GM19463 (cell line): ENCODE data around the gene GIPC1.
"Not testable (repeated sequence)": the region's sequence is repeated elsewhere in the genome, so short reads cannot be mapped to it uniquely, and the experiment has no call there.

Source experiments
- ATAC-seq: cut with Tn5 transposase; IDR thresholded peaks from one replicate; pipeline ENCODE4 v1.9.1; 2021; ENCODE audit warnings: mild to moderate bottlenecking, moderate library complexity; ENCODE audit not compliant: unreplicated experiment

Gene GIPC1

DNA sequence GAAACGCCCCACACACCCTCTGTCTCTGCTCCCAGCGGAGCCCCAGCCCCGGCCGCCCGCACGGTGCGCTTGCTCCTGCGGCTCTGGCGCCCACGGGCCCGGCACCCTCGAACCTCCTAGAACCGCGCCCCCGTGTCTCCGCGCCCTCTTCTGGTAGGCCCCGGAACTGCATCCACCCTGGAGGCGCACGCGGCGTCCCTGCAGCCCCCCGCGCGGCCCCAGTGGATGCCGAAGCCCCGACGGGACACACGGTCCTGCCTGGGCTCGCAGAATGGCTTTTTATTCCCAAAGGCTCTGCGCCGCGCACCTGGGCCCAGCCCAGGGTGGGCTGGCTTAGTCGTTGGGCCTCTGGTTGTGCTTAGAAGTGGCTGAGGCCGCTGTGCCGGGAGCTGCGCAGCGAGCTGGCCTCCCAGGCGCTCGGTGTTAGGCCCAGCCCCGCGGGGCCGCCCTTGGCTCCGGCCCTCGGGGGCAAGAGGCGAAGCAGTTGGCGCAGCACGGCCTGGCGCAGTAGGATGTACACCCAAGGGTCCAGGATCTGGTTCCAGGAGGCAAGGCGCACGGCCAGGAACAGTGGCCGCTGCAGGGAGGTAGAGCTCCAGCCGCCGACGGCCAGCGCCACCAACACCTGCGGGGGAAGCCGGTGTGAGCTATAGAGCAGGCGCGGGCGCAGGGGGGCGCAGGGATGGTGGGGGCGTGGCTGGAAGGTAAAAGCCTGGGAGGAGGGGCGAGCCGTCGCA lies 23.6 kb downstream of the GIPC1 start:
- no peak for ATAC-seq

DNA sequence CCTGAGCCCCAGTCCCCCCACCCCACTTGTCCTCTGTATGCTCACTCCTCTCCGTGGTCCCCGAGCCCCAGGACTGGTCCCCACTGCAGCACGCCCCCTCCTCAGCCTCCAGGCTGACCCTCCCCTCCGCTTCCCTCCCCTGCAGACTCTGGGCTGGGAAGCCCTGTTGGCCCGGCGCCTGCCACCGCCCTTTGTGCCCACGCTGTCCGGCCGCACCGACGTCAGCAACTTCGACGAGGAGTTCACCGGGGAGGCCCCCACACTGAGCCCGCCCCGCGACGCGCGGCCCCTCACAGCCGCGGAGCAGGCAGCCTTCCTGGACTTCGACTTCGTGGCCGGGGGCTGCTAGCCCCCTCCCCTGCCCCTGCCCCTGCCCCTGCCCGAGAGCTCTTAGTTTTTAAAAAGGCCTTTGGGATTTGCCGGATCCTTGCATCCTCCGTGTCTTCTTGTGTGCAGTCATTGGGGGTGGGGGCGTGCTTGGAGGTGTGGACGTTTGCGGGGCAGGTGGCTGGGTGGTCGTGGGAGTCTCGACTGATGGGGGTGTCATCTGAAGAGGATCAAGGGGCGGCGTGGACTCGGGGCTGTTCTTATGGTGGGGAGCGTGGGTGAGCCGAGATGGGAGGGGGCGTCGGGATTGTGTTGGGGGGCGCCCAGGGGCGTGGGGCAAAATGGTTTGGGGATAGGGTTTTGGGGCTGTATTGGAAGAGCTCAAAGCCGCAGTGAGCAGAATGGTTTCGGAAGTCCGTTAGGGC lies 24.3 kb downstream of the GIPC1 start:
- no peak for ATAC-seq

DNA sequence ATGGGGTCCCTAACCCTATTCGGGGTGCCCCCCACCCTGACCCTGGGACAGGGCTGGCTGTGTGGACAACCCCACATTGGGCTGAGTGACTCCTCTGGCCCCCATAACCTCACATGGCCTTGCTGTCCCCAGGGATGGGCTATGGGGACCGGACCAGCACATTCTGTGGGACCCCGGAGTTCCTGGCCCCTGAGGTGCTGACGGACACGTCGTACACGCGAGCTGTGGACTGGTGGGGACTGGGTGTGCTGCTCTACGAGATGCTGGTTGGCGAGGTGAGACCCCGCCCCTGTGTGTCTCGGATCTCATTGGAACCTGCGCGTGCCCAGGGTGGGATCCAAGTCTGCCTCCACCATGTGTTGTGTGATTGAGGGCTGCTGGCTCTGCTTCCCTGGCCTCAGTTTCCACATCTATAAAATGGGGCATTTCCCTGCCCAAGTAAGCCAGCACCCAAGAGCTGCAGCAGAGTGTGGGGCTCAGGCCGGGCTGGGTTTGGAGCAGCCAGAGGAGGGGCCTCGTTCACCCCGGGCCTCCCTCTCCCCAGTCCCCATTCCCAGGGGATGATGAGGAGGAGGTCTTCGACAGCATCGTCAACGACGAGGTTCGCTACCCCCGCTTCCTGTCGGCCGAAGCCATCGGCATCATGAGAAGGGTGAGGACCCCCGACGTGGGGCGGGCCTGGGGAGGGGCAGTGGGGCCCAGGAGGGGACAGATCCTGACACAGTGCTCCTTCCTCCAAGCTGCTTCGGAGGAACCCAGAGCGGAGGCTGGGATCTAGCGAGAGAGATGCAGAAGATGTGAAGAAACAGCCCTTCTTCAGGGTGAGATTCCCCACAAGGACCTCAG lies 25.7 kb downstream of the GIPC1 start:
- ATAC-seq: no peak

DNA sequence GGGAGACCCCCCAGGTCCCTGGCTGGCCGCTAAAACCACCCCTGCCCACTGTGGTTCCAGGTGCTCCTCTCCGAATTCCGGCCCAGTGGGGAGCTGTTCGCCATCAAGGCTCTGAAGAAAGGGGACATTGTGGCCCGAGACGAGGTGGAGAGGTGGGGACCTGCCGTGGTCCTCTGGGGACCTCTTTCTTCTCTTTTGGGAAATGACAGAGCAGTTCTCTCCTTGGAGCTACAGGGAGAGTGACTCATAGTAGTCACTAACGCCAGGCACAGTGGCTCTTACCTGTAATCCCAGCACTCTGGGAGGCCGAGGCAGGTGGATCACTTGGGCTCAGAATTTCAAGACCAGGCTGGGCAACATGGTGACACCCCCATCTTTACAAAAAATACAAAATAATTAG lies 28.1 kb downstream of the GIPC1 start:
- ATAC-seq: no peak

DNA sequence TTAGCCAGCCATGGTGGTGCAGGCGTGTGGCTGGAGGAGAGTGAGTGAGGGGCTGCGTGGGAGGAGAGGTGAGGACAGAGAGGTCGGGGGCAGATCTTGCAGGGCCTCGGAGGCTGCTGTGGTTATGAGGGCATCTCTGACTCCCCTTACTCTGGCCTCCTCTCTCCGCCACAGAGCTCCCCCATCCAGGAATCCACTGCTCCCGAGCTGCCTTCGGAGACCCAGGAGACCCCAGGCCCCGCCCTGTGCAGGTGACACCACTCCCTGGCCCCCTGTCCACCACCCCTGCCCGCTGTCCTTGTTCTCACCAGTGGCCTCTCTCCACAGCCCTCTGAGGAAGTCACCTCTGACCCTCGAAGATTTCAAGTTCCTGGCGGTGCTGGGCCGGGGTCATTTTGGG lies 28.5 kb downstream of the GIPC1 start:
- no peak for ATAC-seq

DNA sequence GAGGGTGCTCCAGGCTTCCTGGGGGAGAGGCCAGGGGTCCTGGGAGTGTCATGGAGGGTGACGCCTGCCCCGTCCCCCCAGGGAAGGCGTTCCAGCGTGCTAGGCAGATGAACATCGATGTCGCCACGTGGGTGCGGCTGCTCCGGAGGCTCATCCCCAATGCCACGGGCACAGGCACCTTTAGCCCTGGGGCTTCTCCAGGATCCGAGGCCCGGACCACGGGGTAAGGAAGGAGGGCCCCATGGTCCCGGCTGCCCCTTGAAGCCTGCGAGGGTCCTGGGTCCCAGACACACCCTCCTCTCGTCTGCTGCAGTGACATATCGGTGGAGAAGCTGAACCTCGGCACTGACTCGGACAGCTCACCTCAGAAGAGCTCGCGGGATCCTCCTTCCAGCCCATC lies 32.2 kb downstream of the GIPC1 start:
- ATAC-seq: no peak

DNA sequence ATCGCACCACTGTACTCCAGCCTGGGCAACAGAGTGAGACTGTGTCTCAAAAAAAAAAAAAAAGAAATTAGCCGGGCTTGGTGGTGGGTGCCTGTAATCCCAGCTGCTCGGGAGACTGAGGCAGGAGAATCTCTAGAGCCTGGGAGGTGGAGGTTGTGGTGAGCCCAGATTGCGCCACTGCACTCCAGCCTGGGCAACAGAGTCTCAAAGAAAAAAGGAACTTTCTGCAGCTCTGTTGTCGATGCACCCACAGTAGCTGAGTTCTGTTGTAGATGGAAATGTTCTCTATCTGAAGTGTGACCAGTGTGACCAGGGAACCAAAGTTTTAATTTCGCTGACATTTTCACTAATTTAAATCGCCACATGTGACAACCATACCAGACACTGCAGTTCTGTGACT lies 33.5 kb downstream of the GIPC1 start:
- not testable (repeated sequence) for ATAC-seq

- no peak for ATAC-seq
Observed at GRCh38 chr19:14460935-14461334, 35.0 kb downstream of the GIPC1 start.

GRCh38 chr19:14459703-14460102 lies 36.2 kb downstream of the GIPC1 start:
- ATAC-seq: no peak

GRCh38 chr19:14452303-14452702 lies 43.6 kb downstream of the GIPC1 start:
- not testable (repeated sequence) for ATAC-seq

DNA sequence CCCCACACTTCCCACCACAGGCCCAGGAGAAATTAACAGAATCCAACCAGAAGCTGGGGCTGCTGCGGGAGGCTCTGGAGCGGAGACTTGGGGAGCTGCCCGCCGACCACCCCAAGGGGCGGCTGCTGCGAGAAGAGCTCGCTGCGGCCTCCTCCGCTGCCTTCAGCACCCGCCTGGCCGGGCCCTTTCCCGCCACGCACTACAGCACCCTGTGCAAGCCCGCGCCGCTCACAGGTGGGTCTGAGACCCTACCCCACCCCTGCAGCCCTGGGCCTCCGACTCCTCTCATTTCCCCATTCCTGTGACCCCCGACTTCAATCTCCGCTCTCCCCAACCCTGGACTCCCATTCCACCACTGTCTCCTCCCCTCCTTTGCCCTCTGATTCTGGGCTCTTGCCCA lies 45.1 kb downstream of the GIPC1 start:
- no peak for ATAC-seq

DNA sequence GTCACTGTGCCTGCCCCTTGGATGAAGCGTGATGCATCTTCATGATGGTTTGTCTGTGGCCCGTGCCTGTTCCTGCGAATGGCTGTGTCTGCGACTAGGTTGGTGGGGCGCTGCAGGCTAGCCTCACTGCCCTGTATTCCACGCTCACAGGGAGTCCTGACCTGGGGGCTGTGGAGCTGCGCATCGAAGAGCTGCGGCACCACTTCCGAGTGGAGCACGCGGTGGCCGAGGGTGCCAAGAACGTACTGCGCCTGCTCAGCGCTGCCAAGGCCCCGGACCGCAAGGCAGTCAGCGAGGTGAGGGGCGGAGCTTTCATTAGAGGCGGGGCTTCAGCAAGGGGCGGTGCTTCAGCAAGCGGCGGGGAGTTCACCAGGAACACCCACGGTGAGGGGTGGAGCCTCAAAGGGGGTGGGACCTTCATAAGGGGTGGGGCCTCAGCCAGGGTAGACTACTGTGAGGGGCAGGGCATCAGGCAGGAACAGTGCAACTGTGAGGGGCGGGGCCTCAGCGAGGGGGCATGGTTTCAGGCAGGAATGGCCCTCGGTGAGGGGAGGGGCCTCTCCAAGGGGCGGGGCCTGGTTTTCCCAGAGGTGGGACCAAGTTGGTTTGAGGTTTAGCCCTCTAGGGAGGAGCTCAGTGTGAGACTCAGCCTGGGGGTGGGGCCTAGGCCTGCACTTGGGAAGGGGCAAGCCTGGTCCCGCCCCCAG lies 45.6 kb downstream of the GIPC1 start:
- ATAC-seq: no peak

DNA sequence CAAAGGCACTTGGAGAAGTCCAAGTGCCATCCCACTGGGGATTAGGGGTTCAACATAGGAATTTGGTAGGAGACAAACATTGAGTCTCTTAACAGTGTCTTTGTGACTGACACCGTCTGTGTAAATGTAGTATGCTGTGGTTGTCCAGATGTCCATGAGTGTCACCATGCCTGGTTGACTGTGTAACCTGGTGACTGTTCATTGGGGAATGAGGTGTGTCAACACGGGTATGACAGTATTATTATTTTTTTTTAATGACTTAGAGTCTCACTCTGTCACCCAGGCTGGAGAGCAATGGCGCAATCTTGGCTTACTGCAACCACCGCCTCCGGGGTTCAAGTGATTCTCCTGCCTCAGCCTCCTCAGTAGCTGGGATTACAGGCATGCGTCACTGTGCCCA lies 46.6 kb downstream of the GIPC1 start:
- ATAC-seq: no peak

GRCh38 chr19:14446336-14447036 lies 49.4 kb downstream of the GIPC1 start:
- no peak for ATAC-seq

DNA sequence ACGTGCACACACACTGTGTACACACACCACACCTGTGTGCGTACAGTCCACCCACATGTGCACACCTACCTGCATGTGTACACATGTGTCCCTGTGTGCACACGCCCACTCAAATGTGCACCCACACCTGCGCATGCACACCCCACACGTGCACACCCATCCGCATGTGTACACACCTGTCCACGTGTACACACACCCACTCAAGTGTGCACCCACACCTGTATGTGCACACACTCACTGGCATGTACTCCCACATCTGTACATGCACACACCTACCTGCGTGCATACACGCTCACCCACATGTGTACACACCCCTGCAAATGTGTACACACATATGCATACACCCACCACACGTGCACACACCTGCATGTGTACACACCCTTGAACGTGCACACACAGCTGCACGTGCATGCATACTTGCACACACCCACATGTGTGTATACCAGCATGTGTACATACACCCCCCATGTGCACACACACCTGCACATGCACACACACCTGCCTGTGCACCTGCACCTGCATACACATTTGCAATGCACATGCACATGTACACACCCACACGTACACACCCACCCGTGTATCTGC lies 52.2 kb downstream of the GIPC1 start:
- no peak for ATAC-seq

GRCh38 chr19:14442891-14443631 lies 52.9 kb downstream of the GIPC1 start:
- ATAC-seq: no peak

DNA sequence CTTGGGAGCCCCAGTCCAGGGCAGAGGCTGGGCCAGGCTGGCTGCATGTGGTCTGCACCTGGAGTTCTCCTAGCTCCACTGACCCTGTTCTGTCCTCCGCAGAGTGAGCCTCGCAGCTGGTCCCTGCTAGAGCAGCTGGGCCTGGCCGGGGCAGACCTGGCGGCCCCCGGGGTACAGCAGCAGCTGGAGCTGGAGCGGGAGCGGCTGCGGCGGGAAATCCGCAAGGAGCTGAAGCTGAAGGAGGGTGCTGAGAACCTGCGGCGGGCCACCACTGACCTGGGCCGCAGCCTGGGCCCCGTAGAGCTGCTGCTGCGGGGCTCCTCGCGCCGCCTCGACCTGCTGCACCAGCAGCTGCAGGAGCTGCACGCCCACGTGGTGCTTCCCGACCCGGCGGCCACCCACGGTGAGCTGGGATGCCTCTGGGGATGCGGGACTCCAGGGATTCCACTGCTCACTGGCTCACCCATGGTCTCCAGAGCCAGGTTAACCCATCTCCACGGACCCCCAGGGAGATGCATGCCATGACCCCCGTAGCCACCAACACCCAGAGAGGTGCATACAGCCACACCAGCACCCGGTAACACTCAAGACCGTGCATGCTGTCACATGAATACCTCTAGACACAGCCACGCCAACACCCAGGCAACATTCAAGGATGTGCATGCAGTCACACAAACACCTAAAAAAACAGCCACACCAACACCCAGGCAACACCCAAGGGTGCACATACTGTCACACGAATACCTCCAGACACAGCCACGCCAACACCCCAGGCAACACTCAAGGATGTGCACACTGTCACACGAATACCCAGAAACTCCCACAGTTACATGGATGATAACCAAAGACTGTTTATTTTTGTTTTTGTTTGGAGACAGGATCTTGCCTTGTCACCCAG lies 54.6 kb downstream of the GIPC1 start:
- no peak for ATAC-seq

DNA sequence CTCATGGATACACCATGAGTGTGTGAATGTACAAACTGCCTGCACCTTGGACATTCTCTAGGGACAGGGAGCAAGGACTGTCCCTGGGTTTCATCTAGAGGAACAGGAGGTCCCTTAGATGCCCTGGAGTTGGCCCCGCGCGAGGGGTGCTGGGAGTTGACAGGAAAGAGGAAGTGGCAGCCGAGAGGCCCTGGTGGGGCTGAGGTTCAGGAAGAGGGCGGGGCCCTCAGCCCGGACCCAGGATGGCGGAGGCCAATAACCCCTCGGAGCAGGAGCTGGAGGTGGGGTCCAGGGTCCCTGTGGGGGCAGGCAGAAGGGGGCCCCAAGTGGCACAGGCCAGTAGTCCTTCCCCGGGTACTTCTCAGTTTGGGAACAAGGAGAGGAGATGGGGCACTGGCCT lies 55.9 kb downstream of the GIPC1 start:
- peak; percentile 88 for ATAC-seq
